Hematopoietic multipotent progenitor cell treated with erythropoietin and hydrocortisone succinate and interleukin-3 and kit ligand, for 8 days (in vitro differentiated cells): ENCODE results near the gene P2RY11.

Experiments
- DNase-seq: peaks from one replicate; pipeline ENCODE4 v3.0.0-alpha.2; 2015

Gene P2RY11

DNA sequence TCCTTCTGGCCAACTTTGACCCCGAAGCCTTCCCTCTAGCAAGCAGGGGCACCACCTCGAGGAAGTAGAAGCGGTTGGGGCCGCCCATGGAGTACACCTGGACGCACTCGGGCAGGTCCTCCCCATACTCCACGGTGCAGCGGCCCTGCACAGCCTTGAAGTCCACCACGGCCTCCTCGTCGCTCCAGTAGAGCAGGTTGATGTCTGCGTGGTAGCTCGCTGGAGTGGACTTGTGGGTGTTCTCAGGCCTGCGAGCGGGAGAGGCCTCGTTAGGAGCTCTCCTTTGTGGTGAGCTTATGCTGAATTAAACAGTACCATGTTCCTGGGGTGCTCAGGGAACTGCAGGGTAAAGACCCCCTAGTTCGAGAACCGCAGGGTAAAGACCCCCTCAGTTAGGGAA is 30.5 kb downstream of the P2RY11 start:
- DNase-seq = no peak

DNA sequence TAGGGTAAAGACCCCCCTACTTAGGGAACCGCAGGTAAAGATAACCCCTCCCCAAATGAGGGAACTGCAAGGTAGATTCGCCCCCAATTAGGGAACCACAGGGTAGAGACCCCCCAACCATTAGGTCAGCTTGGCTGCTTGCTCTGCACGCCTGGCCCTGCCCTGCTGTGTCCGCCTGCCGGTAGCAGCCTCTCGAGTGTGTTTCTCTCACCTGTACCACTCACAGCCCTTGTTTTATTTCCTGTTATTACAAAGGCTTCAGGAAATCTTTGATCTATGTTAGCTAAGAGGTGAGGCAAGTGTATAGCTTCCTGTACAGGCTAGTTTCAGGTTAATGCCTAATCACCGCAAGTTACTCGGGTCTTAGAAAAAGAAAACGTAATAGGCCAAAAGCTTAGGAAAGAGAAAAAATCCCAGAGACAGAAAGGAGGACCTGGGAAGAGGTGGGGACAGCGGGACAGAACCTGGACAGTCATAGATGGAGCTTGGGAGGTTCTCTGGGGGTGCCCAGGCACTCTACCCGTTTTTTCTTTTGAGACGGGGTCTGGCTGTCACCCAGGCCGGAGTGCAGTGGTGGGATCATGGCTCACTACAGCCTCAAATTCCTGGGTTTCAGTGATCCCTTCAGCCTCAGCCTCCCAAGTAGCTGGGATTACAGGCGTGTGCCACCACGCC is 31.3 kb downstream of the P2RY11 start:
- DNase-seq = no peak

DNA sequence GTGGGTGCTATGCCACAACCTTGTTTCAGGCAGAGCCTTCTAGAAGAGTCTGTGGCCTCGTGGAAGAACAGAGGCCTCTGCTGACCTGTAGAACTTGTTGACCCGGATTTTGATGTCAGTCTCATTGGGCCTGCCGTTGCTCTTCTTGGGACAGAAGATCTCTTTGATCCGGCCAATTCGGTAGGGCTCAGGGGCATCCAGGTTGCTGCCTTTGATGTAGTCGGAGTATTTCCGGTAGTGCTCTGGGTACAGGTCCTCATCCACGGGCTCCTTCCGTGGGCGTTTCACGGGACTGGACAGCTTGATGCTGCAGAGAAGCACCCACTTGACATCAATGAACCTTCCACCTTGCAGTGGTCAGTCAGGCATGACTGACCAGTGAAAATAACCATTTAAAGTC is 32.2 kb downstream of the P2RY11 start:
- no peak for DNase-seq

GRCh38 chr19:10144361-10144760 is 32.9 kb downstream of the P2RY11 start:
- DNase-seq = no peak

GRCh38 chr19:10145031-10145430 is 33.5 kb downstream of the P2RY11 start:
- no peak for DNase-seq

GRCh38 chr19:10146142-10146541 is 34.6 kb downstream of the P2RY11 start:
- no peak for DNase-seq

DNA sequence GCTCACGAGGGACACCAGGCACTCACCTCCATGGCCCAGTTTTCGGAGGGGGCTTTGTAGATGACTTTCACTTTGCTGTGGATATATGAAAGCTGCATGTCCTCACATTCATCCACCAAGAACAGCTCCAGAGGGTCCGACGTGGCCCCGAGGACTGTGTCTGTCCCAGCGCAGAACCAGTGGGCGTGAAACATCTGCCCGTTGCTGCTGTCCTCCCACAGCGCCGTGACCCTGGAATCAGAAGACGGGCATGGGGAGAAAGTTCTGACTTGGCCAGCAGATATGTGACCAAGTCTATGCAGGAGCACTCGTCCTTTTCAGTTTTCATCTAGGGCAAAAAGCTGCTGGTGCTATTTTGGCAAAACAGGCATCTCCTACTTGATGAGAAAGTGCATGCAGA is 37.9 kb downstream of the P2RY11 start:
- no peak for DNase-seq

DNA sequence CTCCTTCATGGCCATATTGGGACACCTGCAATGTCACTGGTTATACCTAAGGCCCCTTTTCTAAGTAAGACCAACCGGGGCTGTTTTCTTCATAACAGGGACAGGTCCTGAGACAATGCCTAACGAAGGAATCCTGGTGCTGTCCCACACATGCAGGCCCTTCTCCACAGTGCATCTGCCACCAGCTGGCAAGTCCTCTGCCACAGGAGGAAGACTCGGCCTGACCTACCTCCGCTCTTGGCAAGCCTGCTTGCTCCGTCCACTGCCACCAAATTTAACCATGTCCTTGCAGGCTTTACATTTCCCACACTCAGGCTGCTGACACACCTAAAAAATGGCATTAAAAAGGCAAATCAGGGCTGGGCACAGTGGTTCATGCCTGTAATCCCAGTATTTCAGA is 40.0 kb downstream of the P2RY11 start:
- DNase-seq = no peak

- no peak for DNase-seq
Measured at GRCh38 chr19:10152100-10152499, 40.6 kb downstream of the P2RY11 start.

DNA sequence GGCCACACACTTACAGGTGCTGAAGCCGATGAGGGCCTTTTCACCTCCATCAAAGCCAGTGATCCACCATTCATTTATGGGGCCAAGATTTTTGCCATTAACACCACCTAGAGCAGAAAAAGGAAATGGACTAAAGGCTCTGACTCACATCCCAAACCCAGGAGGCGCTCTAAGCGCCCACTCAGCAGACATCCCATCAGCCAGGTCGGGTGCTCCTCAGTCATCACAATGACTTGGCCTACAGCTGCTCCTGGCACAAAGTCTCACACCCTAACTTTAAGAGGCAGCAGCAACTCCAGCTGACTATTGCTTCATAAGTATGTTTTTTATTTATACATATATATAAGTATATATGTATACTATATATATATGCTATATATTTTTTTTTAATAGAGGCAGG is 44.3 kb downstream of the P2RY11 start:
- no peak for DNase-seq

GRCh38 chr19:10158071-10158470 is 46.6 kb downstream of the P2RY11 start:
- no peak for DNase-seq

DNA sequence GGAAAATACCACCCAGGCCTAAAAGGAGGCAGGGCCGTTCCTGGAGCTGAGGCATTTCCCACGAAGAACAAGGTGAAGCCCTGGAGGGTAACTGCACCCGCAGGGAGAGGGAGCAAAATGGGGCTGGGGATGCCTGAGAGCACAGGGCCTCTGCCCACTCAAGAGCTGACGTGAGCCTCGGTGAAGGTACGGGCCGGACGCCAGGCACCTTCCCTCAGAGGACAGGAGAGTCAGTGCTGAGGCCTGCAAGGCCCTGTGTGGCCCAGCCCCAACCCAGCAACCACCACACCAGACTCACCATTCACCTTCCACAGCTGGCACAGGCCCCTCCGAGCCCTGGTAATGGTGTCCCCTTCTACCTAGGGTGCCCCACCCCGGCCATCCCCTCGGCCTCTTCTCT is 47.0 kb downstream of the P2RY11 start:
- DNase-seq = no peak

DNA sequence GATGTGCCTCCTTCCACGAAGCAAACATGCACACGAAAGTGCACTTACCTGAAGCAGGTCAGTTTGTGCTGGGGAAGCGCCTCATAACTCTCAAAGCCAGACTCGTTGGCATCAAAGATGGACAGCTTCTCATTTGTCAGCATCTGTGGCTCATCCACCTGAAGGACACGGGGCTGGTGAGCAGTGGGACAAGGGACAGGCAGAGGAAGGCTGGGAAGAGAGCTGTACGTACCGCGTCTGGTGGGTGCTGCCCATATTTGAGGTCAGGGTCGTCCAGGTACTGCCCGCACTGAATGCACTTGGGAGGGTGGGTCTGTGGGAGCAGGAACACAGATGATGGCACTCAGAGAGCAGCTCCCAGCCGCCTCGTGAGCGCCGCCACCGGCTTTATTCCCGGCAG is 48.1 kb downstream of the P2RY11 start:
- DNase-seq = no peak

GRCh38 chr19:10163536-10163935 is 52.0 kb downstream of the P2RY11 start:
- no peak for DNase-seq
